ENCODE data around the gene FBXL12.
"Not testable (repeated sequence)": the region's sequence is repeated elsewhere in the genome, so short reads cannot be mapped to it uniquely, and the experiment has no call there.

FBXL12 gene, protein sequence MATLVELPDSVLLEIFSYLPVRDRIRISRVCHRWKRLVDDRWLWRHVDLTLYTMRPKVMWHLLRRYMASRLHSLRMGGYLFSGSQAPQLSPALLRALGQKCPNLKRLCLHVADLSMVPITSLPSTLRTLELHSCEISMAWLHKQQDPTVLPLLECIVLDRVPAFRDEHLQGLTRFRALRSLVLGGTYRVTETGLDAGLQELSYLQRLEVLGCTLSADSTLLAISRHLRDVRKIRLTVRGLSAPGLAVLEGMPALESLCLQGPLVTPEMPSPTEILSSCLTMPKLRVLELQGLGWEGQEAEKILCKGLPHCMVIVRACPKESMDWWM

DNA sequence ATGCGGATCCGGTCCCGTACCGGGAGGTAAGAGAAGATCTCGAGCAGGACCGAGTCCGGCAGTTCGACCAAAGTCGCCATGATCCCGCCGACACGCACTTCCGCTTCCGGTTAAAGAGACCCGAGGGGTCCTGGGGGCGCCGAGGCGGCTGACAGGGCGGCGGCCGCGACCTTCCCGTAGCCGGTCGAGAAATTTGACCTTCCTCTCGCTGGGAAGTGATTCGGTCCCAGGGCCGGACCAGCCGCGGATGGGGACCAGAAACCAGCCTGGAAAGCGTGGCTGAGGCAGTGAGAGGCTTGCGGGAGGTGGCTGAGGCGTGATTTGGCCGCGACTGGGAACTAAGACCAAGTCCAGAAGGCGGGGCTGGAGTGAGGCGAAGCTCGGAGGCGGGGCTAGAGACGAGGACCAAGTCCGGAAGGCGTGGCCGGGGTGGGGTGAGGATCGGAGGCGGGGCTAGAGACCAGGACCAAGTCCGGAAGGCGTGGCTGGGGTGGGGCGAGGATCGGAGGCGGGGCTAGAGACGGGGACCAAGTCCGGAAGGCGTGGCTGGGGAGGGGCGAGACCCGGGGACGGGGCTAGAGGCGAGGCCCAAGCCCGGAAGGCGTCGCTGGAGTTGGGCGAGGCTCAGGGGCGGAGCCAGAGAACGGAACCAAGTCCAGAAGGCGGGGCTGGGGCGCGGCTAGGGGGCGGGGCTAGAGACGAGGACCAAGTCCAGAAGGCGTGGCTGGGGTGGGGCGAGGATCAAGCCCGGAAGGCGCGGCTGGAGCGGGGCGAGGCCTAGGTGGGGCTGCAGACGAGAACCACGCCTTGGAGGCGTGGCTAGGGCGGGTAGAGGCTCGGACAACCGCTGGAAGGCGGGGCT, at the start of gene FBXL12:
Gene FBXL12, minus strand, starts transcription at position 346 of the 862 bp plus-strand sequence. Its CDS starts 266 bp downstream, at position 80.
- peak; percentile 99 for DNase-seq

DNA sequence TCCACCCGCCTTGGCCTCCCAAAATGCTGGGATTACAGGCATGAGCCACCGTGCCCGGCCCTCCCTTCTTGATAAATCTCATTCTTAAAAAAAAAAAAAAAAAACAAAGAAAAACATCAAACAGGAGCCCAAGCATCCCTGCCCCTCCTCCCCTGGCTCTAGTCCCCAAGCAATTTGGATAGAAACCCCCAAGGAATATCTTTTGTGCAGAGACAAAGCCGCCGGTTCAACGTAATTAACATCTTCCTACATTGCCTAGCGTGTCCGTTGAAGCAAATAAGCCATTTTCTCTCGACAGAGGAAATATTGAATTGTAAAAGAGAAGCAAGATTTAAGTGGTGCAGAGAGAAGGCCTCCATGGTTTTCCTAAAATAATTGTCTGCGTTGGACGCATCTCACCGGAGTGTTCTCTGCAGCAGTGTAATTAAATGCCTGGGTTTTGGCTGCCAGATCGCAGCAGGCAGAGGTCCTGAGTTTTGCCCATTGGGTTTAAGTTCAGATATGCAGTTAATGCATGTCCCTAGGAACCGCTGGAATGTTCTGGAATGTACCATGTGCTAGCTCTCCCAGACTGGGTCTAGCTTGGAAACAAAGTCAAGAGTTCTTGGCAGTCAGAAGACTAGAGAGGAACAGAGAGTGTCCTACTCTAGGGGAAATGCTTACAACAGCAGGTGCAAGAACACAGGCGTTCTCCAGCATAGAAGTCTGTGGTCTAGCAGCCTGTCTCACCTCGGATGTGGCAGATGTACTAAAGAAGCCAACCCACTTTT, 47.0 kb upstream of the FBXL12 start:
- DNase-seq: no peak

DNA sequence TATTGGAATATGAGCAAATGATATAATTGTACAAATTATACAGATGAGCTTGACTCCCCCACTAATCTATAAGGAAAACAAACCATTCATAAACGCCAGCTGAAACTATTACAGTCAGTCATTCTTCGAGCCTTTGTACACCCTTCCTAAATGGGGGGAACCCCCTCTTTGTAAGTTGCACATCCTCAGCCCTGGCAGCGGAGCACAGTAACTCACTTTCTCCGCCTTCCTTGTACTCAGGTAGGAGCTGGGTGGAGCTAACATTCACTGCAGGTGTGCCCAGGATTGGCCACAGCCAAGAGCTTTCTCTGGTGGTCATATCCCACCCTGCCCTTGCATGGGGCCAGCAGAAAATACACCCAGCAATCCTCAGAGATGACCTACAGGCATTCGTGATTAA, 44.9 kb upstream of the FBXL12 start:
- DNase-seq: no peak

DNA sequence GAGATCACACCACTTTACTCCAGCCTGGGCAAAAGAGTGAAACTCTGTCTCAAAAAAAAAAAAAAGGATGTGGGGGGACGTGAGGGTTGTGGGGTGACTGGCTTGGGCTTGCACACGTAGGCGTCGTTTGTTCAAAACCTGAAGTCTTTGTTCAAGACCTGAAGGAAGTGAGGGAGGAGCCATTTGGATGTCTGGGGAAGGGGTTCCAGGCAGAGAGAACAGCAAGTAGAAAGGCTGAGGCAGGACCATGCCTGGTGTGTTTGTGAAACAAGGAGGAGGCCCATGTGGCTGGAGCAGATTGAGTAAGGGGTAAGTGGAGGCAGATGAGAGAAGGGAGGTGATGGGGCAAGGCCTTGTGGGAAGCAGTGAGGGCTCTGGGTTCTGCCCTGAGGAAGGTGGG, 44.1 kb upstream of the FBXL12 start:
- DNase-seq: no peak

DNA sequence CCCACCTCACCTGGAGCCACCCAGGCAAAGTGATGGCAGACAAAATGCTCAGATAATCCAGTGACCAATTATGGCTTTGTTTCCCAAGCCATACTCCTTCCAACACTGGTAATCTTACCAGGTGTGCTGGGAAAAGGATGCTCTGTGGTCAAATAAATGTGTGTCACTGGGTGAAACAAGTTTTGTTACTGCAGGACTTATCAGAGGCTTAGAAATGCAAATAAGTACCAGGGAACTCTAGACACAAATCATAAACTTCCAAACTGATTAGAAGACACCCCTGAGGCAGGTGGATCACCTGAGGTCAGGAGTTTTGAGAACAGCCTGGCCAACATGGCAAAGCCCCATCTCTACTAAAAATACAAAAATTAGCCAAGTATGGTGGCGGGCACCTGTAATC, 42.6 kb upstream of the FBXL12 start:
- no peak for DNase-seq

DNA sequence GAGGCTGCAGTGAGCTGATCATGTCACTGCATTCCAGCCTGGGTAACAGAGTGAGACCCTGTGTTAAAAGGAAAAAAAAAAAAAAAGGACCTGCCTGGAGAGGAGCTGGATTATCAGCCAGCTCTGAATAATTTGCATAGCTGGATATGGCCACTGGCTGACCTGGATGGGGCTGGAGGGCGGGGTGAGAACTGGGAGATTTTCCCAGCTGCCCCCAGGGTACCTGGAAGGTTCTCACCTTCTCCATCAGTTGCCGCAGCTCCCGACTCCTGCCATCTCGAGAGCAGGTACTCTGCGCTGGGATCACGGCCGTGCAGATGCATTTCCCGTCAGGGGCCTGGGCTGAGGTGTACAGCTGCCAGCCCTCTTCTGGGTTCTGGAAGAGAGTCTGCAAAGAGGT, 41.5 kb upstream of the FBXL12 start:
- DNase-seq: no peak

DNA sequence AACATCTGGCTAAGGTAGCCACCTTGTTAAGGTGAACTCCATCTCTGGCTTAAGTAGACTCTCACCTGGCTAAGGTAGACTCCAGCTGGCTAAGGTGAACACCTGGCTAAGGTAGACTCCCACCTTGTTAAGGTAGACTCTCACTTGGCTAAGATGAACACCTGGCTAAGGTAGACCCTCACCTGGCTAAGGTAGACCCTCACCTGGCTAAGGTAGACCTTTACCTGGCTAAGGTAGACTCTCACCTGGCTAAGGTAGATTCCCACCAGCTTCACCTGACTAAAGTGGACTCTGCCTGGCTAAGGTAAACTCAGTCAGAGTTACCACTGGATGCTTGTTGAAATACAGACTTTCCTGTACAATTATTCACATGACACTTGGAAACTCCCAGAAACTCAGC, 39.9 kb upstream of the FBXL12 start:
- DNase-seq: no peak

DNA sequence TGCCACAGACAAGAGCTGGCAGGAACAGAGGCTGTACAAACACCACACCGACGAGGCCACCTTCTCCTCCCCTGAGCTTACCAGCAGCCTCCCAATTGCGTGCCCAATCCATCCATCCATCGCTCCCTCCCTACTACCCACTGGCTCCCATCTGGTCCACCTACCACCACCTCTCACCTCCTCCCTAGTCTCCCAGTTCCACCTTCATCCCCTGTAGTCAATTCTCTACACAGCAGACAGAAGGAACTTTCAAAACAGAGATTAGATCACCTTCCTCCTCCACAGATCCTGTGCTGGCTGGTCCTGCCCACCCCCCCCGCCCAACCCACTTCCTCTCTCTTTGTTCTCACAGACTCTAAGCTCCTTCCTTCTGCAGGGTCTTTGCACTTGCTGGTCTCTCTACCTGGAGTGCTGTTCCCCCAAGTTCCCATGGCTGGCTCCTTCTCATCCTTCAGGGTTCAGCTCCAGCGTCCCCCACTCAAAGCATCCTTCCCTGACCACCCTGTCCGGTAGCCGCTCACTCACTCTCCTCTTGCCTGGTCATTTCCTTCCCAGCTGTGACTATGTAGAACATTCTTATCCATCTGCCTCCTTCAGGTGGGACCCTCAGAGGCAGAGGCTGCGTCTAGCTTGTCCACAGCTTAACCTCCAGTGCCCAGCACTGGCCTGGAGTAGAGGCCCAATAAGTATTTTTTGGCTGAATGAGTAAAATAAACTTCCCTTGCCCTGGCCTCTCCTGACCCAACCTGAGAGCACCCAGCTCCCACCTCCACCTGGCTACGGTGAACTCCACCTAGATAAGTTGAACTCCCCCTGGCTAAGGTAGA, 39.3 kb upstream of the FBXL12 start:
- DNase-seq: no peak

DNA sequence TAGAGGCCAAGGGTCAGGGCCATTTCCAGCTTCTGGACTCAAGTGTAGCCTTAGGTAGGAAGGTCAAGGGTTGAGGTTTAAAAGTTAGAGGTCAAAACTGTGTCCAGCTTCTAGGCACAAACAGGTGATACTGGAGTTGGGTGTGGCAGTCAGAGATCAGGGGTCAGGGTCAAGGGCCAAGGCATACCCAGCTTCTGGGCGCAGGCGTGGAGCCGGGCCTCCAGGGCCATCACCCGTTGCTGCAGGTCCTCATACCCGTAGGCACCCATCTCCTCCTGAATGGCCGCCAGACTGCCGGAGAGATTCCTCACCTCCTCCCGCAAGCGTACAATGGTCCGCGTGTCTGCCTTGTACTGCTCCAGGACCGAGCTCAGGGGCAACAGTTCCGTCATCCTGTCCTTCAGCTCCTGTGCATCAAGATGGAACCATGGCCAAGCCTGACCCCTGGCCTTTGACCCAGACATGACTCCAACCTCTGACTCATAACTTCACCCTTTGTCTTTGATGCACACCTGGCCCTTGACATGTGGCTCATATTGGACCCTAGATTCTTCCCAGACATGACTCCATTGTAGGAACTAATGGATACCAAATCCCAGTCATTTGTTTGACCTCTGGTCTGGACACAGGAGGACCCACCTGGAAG, 38.3 kb upstream of the FBXL12 start:
- no peak for DNase-seq

DNA sequence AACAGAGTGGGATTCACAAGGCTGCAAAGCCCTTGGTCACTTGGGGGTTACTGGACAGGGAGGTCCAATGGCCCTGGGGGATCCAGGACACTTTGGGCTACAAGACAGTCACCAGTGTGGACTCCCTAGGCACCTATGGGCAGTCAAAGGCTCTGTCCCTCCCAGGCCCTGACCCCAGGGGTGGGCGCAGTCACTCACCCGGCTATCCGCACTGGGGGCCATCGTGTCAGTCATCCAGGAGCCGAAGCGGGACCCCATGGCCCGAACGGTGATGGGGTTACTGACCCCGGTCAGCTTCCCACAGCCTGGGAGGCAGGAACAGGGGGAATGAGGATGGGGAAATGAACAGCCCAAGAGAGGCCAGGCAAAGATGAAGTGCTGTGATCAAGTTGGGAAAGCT, 37.7 kb upstream of the FBXL12 start:
- no peak for DNase-seq

DNA sequence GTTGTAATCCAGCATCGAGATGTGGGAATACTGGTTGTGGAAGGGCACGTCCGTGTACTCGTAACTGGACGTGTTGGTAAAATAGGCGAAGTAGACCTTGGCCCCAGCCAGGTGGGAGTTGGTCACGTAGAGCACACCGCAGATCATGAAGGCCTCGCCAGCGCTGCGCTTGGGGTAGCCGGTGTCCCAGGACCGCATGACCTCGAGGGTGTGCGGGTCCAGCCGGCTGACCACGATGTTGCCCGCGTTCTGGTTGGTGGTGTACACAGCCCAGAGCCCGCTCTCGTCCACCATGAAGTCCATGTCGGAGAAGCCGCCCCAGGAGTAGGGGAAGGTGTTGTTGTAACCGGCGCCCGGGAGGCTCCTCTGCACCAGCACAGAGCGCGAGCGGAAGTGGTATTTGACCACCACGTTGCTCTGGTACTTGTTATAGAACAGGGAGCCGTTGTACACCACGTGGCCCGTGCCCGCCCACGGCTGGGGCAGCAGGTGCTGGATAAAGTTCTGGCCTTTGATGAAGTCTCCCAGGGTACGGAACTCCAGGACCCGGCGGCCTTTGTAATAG, 35.5 kb upstream of the FBXL12 start:
- DNase-seq: no peak

DNA sequence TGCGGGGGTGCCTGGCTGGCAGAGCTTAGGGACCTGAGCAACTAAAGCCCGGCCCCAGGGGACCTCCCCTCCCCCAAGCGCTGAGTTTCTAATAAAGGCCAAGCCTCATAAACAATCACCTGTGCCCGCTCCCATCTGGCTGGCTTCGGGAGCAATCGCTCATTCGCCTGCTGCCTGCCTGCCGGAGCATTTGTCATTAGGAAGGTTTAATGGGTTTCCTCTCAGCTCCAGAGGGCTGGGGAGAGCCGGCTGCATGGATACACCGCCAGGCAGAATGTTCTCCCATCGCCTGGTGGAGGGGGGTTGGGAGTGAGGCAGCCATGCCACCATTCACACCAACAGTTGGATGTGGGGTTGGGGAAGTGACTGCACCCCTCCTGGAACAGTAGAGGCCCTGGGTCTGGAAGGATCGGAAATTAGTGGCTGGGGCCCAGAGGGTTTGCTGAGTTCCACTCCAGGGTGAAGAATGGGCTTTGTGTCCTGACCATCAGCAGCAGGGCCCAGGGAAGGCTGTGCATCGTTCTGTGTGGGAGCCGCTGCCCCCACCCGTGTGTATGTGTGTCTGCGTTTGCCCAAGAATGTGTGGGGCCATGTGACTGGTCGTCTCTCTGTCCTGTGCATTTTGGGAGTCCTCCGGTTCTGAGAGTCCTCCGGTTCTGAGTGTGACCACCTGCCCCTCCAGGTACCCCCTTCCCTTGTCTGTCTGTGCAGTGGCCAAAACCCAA, 31.5 kb upstream of the FBXL12 start:
- DNase-seq: no peak

DNA sequence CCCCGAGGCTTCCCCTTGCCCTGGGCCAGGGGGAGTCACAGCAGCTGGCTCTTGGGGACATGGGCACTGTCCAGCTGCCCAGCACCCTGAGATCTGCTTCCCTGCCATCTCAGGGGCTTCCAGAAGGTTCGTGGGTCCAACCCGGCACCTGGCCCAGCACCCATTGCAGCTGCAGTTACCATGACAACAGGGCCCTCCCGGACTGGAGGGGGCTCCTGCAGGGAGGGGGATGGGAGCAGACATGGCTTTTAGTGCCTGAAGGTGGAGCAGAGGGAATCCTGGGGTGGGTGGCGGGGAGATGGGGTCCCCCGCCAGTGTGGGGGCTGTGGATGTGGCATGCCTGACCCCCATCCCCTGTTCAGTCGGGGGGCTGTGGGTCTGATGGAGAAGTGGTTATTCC, 30.9 kb upstream of the FBXL12 start:
- no peak for DNase-seq

DNA sequence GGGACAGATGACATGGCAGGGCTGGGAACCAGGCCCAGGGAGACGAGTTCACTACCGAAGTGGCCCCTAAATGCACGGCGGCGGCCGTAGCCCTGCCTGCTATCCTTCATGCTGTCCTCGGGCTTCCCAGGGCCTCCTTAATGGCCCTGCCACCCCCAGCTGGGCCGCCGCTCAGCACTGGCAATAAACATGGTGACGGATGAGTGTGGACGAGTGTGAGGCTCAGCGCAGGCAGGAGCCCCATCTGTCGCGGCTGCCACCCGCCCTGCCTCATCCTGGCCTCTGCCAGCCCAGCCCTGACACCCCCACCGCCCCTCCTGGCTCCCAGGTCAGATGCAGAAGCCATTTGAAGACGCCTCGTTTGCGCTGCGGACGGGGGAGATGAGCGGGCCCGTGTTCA, 29.9 kb upstream of the FBXL12 start:
- DNase-seq: no peak

DNA sequence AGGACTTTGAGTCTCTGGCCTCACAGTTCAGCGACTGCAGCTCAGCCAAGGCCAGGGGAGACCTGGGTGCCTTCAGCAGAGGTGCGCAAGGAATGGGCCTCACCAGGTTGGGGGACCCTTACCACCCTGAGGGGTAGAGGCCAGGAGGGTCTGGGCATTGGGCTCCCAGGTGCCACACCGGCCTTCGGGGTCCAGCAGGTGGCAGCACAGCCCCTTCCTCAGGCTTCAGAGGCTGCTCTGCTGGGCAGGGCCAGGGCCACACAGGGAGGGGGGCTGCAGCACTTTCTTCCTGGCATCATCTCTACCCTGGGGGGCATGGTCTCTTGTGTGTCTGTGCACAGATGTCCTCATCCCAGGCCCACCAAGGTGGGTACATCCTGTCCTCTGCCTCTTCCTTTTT, 29.2 kb upstream of the FBXL12 start:
- no peak for DNase-seq

DNA sequence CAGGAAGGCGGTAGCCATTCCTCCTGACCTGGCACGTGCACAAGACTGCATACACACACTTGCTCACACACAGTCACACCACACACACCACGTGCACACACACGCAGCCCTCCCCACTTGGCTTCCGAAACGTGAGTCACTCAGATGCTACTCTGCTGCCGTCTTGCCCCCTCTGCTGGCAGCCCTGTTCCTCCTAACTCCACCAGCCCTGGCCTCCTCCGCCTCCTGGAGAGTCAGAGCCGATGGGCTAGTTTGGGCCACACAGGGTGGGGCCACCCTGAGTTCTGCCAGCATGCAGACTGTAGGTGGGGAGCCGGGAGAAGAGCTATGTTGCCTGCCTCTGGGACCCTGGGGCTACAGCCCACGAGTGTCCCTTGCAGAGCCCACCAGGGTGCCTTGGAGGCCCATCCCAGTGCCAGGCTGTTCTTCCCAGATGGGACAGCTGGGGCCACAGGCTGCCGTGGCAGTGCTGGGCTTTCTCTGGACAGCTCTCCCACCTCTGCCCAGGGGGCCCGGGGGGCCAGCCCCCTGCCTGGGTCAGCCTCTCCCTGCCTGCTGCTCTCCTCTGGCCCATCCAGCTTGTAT, 28.3 kb upstream of the FBXL12 start:
- no peak for DNase-seq

DNA sequence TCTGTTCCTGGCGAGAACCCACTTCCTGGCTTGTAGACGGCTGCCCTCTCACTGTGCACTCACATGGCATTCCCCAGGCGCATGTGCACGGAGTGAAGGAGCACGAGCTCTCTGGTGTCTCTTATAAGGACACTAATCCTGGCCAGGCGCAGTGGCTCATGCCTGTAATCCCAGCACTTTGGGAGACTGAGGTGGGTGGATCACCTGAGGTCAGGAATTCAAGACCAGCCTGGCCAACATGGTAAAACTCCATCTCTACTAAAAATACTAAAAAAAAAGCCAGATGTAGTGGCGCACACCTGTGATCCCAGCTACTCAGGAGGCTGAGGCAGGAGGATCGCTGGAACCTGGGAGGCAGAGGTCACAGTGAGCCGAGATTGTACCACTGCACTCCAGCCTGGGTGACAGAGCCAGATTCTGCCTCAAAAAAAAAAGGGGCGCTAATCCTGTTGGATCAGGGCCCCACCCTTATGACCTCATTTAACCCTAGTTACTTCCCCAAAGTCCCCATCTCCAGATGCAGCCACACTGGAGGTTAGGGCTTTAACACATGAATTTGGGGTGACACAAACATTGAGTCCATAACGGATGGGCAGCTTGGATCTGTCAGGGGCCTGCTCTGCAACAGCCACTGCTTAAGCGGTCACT, 24.9 kb upstream of the FBXL12 start:
- DNase-seq: not testable (repeated sequence)

DNA sequence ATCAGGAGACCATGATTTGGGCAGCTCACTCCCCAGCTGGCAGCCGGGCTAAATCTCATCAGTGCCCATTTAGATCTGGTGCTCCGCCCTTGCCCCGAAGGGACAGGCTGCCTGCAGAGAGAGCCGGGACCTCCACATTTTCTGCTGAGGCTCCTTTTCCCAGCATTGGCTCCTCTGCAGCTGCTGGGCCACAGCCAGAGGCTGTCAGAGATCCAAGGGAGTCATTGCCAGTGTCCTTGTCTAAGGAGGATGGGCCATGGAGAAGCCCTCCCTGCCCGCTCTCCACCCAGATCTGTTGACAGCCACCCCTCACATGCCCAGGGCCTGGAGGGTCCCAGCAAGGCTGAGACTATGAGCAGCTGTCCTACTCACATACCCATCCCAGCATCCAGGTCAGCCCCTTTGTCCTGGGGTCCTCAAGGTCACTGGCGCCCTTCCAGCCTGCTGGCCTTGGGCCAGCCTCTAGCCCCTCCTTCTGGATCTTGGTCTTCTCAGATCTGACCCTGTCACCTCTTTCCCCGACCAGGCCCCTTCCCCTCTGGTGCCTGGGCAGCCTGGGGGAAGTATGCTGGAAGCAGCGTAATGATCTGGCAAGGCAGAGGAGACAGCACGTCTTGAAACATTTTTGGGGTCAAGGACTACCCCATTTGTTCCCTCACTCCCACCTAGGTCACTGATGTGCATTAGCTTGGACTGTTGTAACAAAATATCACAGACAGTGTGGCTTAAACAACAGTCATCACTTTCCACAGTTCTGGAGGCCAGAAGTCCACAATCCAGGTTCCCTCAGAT, 24.2 kb upstream of the FBXL12 start:
- no peak for DNase-seq

DNA sequence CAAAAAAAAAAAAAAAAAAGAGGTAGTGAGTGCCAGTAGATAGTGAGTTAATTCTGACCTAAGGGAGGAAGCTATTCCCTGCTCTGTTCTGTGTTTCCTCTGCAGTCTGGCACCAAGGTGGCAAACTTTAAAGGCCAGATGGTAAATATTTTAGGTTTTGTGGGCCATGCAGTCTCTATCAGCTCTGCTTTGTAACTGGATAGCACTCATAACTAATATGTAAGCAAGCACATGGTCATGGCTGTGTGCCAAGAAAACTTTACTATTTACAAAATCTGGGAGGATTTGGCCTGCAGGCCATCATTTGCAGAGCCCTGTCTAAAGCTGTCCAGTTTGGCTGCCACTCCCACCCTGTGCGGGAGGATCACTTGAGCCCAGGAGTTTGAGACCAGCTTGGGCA, 20.5 kb upstream of the FBXL12 start:
- DNase-seq: no peak
